ENCODE measurements around the gene CBLC.

The CBLC gene

DNA sequence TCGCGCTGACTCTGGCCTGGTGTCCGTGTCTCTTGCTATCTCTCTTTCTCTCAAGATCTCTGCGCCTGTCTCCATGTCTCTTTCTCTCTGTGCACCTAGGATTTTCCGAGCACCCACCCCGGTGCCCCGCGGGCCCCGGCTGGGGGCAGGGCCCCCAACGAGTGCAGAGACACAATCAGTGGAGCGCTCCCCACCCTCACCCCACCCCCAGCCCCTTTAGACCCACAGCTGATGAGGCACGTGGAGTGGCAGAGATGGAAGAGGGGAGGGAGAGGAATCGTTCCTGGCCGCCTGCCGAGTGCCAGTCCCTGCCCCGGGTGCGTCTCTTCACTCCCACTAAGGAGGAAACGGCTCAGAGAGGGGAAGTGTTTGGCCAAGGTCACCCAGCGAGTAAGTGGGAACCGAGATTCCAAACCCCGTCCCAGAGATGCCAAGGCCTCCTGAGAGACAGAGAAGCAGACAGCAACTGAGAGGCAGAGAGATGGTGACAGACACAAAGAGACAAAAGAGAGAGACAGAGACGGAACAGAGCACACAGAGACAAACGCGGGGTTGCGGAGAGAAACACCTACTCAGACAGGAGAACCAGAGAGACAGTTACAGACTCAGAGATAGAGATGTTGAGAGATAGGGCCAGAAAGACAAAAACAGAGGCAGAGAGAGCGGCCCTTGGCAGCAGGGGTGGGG lies 29.8 kb upstream of the CBLC start:
- FAIRE-seq (peak; percentile 78), DNase-seq (ENCODE audit: insufficient read length) (no peak)
- TF ChIP-seq POLR2AphosphoS5 (IDR thresholded peaks at IDR 0.05; ENCODE audit: low read depth, low read length) = no peak
- TF ChIP-seq TAF1 (IDR thresholded peaks at IDR 0.05; ENCODE audit: borderline replicate concordance, low read depth, low read length) = no peak
- TF ChIP-seq POLR2A (IDR thresholded peaks at IDR 0.05; ENCODE audit: low read depth, low read length) = no peak

DNA sequence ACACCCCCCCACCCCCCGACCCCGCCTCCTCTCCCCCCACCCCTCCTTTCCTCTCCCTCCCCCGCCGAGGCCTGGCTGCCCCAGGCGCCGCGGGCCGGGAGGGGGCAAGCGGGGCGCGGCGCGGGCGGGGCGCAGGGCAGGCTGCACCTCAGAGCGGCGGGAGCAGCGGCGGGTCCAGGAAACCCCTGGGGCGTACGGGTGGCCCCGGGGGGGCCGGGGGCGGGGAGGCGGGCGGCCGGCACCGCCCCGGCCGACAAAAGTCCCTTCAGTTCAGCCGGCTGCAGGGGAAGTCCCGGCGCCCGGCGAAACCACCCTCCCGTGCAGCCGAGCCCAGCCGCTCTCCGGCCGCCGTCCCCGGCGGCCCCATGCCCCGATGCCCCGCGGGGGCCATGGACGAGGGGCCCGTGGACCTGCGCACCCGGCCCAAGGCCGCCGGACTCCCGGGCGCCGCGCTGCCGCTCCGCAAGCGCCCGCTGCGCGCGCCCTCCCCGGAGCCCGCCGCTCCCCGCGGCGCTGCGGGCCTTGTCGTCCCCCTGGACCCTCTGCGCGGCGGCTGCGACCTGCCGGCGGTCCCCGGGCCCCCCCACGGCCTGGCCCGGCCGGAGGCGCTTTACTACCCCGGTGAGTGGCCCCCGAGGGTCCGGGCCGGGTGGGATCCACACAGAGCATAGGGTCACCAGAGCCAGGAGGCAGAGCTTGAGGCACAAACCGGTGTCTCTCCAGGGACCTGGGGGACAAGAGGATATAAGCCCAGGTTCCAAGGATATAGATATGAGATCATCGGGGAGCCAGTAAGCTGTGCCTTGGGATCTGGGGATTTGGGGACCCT lies 29.1 kb upstream of the CBLC start, which contains the start of gene BCL3:
Gene BCL3 (plus strand): TSS at position 283 of the 829 bp plus-strand sequence. CDS start 83 bp downstream, at position 366.
- TF ChIP-seq POLR2AphosphoS5 (IDR thresholded peaks at IDR 0.05; ENCODE audit: low read depth, low read length) (no peak), TAF1 (IDR thresholded peaks at IDR 0.05; ENCODE audit: borderline replicate concordance, low read depth, low read length) (no peak), POLR2A (IDR thresholded peaks at IDR 0.05; ENCODE audit: low read depth, low read length) (peak; percentile 59; the same call in 1 of the 2 replicates)
- FAIRE-seq = peak; percentile 50
- peak; percentile 67 for DNase-seq (ENCODE audit: insufficient read length)

GRCh38 chr19:44749292-44749691 lies 28.4 kb upstream of the CBLC start:
- no peak for DNase-seq (ENCODE audit: insufficient read length)
- peak; percentile 14 for FAIRE-seq
- TF ChIP-seq POLR2A (IDR thresholded peaks at IDR 0.05; ENCODE audit: low read depth, low read length) (no peak), POLR2AphosphoS5 (IDR thresholded peaks at IDR 0.05; ENCODE audit: low read depth, low read length) (no peak), TAF1 (IDR thresholded peaks at IDR 0.05; ENCODE audit: borderline replicate concordance, low read depth, low read length) (no peak)

GRCh38 chr19:44749994-44750393 lies 27.7 kb upstream of the CBLC start:
- TF ChIP-seq POLR2A (IDR thresholded peaks at IDR 0.05; ENCODE audit: low read depth, low read length) (no peak), POLR2AphosphoS5 (IDR thresholded peaks at IDR 0.05; ENCODE audit: low read depth, low read length) (no peak), TAF1 (IDR thresholded peaks at IDR 0.05; ENCODE audit: borderline replicate concordance, low read depth, low read length) (no peak)
- DNase-seq (ENCODE audit: insufficient read length) (no peak), FAIRE-seq (no peak)

- TF ChIP-seq POLR2A (IDR thresholded peaks at IDR 0.05; ENCODE audit: low read depth, low read length) (no peak), POLR2AphosphoS5 (IDR thresholded peaks at IDR 0.05; ENCODE audit: low read depth, low read length) (no peak), TAF1 (IDR thresholded peaks at IDR 0.05; ENCODE audit: borderline replicate concordance, low read depth, low read length) (no peak)
- FAIRE-seq (no peak), DNase-seq (ENCODE audit: insufficient read length) (no peak)
These were observed 25.4 kb upstream of the CBLC start for GRCh38 chr19:44752123-44752815.

GRCh38 chr19:44752816-44753625 lies 24.7 kb upstream of the CBLC start:
- DNase-seq (ENCODE audit: insufficient read length) (peak; percentile 93), FAIRE-seq (peak; percentile 99)
- peak; percentile 64; the same call in 1 of the 2 replicates for TF ChIP-seq POLR2AphosphoS5 (IDR thresholded peaks at IDR 0.05; ENCODE audit: low read depth, low read length)
- no peak; the same call in none of the 2 replicates for TF ChIP-seq POLR2A (IDR thresholded peaks at IDR 0.05; ENCODE audit: low read depth, low read length)
- 0 out of 2 replicates have a peak, but pooled peaks have one; percentile 3 for TF ChIP-seq TAF1 (IDR thresholded peaks at IDR 0.05; ENCODE audit: borderline replicate concordance, low read depth, low read length)

DNA sequence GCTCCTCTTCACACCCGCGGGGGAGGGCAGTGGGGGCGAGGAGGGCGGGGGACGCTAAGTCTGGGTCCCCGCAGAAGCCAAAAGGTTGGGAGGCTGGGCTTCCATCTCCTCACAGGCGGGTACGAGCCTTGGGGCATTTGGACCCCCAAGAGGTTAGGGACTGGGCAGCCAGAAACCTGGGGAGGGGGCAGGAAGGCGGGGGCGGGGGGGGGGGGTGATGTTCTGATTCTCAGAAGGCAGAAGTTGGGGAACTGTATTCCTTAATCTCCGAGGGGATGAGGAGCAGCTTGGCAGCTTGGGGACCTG lies 24.1 kb upstream of the CBLC start:
- FAIRE-seq (no peak), DNase-seq (ENCODE audit: insufficient read length) (no peak)
- no peak for TF ChIP-seq POLR2A (IDR thresholded peaks at IDR 0.05; ENCODE audit: low read depth, low read length)
- TF ChIP-seq POLR2AphosphoS5 (IDR thresholded peaks at IDR 0.05; ENCODE audit: low read depth, low read length) = no peak
- no peak for TF ChIP-seq TAF1 (IDR thresholded peaks at IDR 0.05; ENCODE audit: borderline replicate concordance, low read depth, low read length)

DNA sequence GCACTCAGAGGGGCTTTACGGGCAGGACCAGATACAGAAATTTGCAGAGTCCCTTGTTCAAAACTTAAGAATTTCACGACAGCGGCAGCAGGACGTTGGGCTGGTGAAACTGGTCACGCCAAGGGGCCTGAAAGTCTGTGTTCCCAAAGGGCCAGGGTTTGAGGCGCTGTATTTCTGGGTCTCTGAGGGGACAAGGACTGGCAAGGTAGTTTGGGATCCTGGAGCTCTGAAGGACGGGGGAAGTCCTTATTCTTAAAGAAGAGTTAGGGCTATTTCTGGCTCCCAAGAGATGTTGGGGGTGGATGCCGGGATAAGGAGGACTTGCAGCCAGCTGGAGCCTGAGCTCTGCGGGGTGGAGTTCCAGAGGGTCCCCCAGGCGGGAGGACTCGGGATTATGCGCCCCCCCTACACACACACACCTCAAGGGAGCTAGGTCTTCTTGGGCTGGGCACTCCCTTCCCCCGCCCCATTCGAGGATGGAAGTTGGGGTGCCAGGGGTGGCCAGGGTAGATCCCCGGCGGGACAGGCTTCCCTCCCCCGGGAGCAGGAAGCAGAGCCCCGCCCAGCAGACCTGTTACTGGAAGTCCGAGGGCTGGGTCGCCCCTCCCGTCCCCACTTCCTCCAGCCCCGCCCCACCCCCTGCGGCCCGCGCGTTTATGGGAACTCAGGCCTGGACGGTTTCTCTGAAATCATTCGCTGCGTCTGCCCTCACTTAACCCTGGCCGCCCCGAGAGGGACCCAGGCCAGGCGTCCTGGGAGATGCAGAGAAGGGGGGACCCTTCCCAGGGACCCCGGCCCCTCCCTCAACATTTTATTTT lies 23.5 kb upstream of the CBLC start:
- DNase-seq (ENCODE audit: insufficient read length) = peak; percentile 77
- TF ChIP-seq TAF1 (IDR thresholded peaks at IDR 0.05; ENCODE audit: borderline replicate concordance, low read depth, low read length) = 0 out of 2 replicates have a peak, but pooled peaks have one; percentile 23
- peak; percentile 45; the same call in 1 of the 2 replicates for TF ChIP-seq POLR2A (IDR thresholded peaks at IDR 0.05; ENCODE audit: low read depth, low read length)
- TF ChIP-seq POLR2AphosphoS5 (IDR thresholded peaks at IDR 0.05; ENCODE audit: low read depth, low read length) = no peak; the same call in 1 of the 2 replicates
- peak; percentile 92 for FAIRE-seq

GRCh38 chr19:44754750-44755080 lies 23.0 kb upstream of the CBLC start:
- no peak for FAIRE-seq
- DNase-seq (ENCODE audit: insufficient read length) = no peak
- no peak for TF ChIP-seq POLR2A (IDR thresholded peaks at IDR 0.05; ENCODE audit: low read depth, low read length)
- TF ChIP-seq TAF1 (IDR thresholded peaks at IDR 0.05; ENCODE audit: borderline replicate concordance, low read depth, low read length) = no peak
- no peak for TF ChIP-seq POLR2AphosphoS5 (IDR thresholded peaks at IDR 0.05; ENCODE audit: low read depth, low read length)

- TF ChIP-seq POLR2AphosphoS5 (IDR thresholded peaks at IDR 0.05; ENCODE audit: low read depth, low read length) (no peak), POLR2A (IDR thresholded peaks at IDR 0.05; ENCODE audit: low read depth, low read length) (no peak), TAF1 (IDR thresholded peaks at IDR 0.05; ENCODE audit: borderline replicate concordance, low read depth, low read length) (no peak)
- DNase-seq (ENCODE audit: insufficient read length) (no peak), FAIRE-seq (no peak)
These were observed 22.5 kb upstream of the CBLC start for GRCh38 chr19:44755219-44755618.

All from GM12892 (cell line).